IMR-90 (cell line): ENCODE measurements around the gene CPEB1. TPM values are rescaled to one million over a fixed set of nuclear protein-coding genes. Genes with fewer than 3 reads are reported as not detected.
A peak's percentile ranks its signal among the peaks of the same experiment; 100 is the strongest.

Experiments used
- ATAC-seq: fragments of 200-7000 bp; cut with Tn5 transposase; 2 replicates; pipeline ENCODE4 v1.9.1; 2020; ENCODE audit warnings: low read depth, mild to moderate bottlenecking, moderate library complexity
- BruUV-seq: library from RNA; stranded (reverse); fragments of 400-500 nt; replicated peaks from 2 replicates; lab custom pipeline; 2021; lab: Mats Ljungman, UMichigan
- CTCF ChIA-PET: fragments of 300-600 bp; formaldehyde crosslinking; extraction: SDS; loops from one replicate; lab custom pipeline; 2021; ENCODE audit warnings: antibody characterized with exemption; lab: Yijun Ruan, JAX
- POLR2A ChIA-PET: fragments of 300-600 bp; sonication (Branson Sonifier 250); formaldehyde crosslinking; loops from one replicate; lab custom pipeline; 2022; ENCODE audit warnings: antibody characterized with exemption; ENCODE audit not compliant: unreplicated experiment; lab: Charles Lee
- DNase-seq: peaks from one replicate; pipeline ENCODE4 v3.0.0; 2013
- H2AFZ ChIP-seq: replicated peaks from 2 replicates; pipeline ENCODE3; 2013; ENCODE audit warnings: low read length, mild to moderate bottlenecking; ENCODE audit not compliant: poor library complexity
- H2AK5ac ChIP-seq: 2 replicates; pipeline ENCODE4 v1.6.1; 2013; ENCODE audit warnings: low read depth, low read length, inconsistent platforms
- H2AK9ac ChIP-seq: replicated peaks from 2 replicates; pipeline ENCODE3; 2013; ENCODE audit warnings: mild to moderate bottlenecking, low read depth, low read length, moderate library complexity; ENCODE audit not compliant: poor library complexity
- H2BK120ac ChIP-seq: 2 replicates; pipeline ENCODE4 v1.6.1; 2013; ENCODE audit warnings: low read depth, low read length, inconsistent platforms
- H2BK15ac ChIP-seq: 3 replicates; pipeline ENCODE4 v1.6.1; 2013; ENCODE audit warnings: low read depth, low read length, inconsistent platforms
- H2BK20ac ChIP-seq: 2 replicates; pipeline ENCODE4 v1.6.1; 2013; ENCODE audit warnings: low read depth, mild to moderate bottlenecking, inconsistent platforms, low read length, moderate library complexity
- H2BK5ac ChIP-seq: 2 replicates; pipeline ENCODE4 v1.6.1; 2013; ENCODE audit warnings: mild to moderate bottlenecking, low read depth, low read length, inconsistent platforms; ENCODE audit not compliant: poor library complexity, severe bottlenecking
- H3K14ac ChIP-seq: replicated peaks from 2 replicates; pipeline ENCODE4 v1.6.1; 2013; ENCODE audit warnings: low read depth, low read length, inconsistent platforms
- H3K18ac ChIP-seq: 2 replicates; pipeline ENCODE4 v1.6.1; 2013; ENCODE audit warnings: low read depth, low read length, control low read depth
- H3K23ac ChIP-seq: 2 replicates; pipeline ENCODE4 v1.6.1; 2013; ENCODE audit warnings: low read depth, low read length, inconsistent platforms
- H3K27ac ChIP-seq: 2 replicates; pipeline ENCODE4 v1.5.1; 2013; ENCODE audit warnings: mild to moderate bottlenecking, control low read depth, low read length; ENCODE audit not compliant: insufficient read depth
- H3K27me3 ChIP-seq: 2 replicates; pipeline ENCODE4 v1.6.1; 2013; ENCODE audit warnings: low read length; ENCODE audit not compliant: control insufficient read depth, insufficient read depth
- H3K36me3 ChIP-seq: 2 replicates; pipeline ENCODE4 v1.6.1; 2013; ENCODE audit warnings: low read length, mixed read lengths; ENCODE audit not compliant: control insufficient read depth, insufficient read depth
- H3K4ac ChIP-seq: 2 replicates; pipeline ENCODE4 v1.6.1; 2013; ENCODE audit warnings: low read depth, low read length, inconsistent platforms
- H3K4me1 ChIP-seq: 2 replicates; pipeline ENCODE4 v1.6.1; 2013; ENCODE audit warnings: low read length, mixed read lengths; ENCODE audit not compliant: control insufficient read depth, insufficient read depth
- H3K4me2 ChIP-seq: 2 replicates; pipeline ENCODE4 v1.6.1; 2013; ENCODE audit warnings: low read depth, mild to moderate bottlenecking, control low read depth, low read length, moderate library complexity
- H3K4me3 ChIP-seq: 2 replicates; pipeline ENCODE4 v1.5.1; 2013; ENCODE audit warnings: low read depth, mild to moderate bottlenecking, control low read depth, low read length, moderate library complexity; ENCODE audit not compliant: insufficient read depth
- H3K56ac ChIP-seq: 2 replicates; pipeline ENCODE4 v1.6.1; 2013; ENCODE audit warnings: low read length, inconsistent platforms; ENCODE audit not compliant: insufficient read depth; ENCODE audit errors: extremely low read depth
- H3K79me1 ChIP-seq, 2 experiments: 2 replicates each; pipeline ENCODE4 v1.6.1; 2013; ENCODE audit warnings: low read length in 2 of 2, inconsistent platforms in 1 of 2, low read depth in 1 of 2
- H3K9ac ChIP-seq: 2 replicates; pipeline ENCODE4 v1.6.1; 2013; ENCODE audit warnings: low read depth, low read length, control low read depth
- H3K9me1 ChIP-seq: 2 replicates; pipeline ENCODE4 v1.6.1; 2013; ENCODE audit warnings: low read length, inconsistent platforms; ENCODE audit not compliant: insufficient read depth
- H3K9me3 ChIP-seq: 2 replicates; pipeline ENCODE4 v1.6.1; 2013; ENCODE audit warnings: low read length; ENCODE audit not compliant: control insufficient read depth, insufficient read depth
- H4K20me1 ChIP-seq: 2 replicates; pipeline ENCODE4 v1.6.1; 2013; ENCODE audit warnings: low read length, inconsistent platforms; ENCODE audit not compliant: insufficient read depth
- H4K5ac ChIP-seq: 2 replicates; pipeline ENCODE4 v1.6.1; 2013; ENCODE audit warnings: mild to moderate bottlenecking, low read depth, low read length, control low read depth
- H4K8ac ChIP-seq, 2 experiments: 2 replicates each; pipeline ENCODE4 v1.6.1; 2013; ENCODE audit warnings: low read depth in 2 of 2, low read length in 2 of 2, control low read depth in 1 of 2, inconsistent platforms in 1 of 2
- H4K91ac ChIP-seq: 2 replicates; pipeline ENCODE4 v1.6.1; 2013; ENCODE audit warnings: low read depth, low read length, inconsistent platforms; ENCODE audit not compliant: insufficient read depth
- BHLHE40 ChIP-seq: fragments of 150-350 bp; IDR thresholded peaks from 2 replicates; pipeline ENCODE4 v1.6.1; 2016; ENCODE audit warnings: mild to moderate bottlenecking, low read depth, low read length
- MAFK ChIP-seq: IDR thresholded peaks from 2 replicates; pipeline ENCODE4 v1.6.1; 2012; ENCODE audit warnings: low read depth, low read length, improper control_type of control experiment
- RCOR1 ChIP-seq: IDR thresholded peaks from 2 replicates; pipeline ENCODE4 v1.6.1; 2012; ENCODE audit warnings: mild to moderate bottlenecking, low read length, improper control_type of control experiment; ENCODE audit not compliant: insufficient replicate concordance
- WGBS, 2 experiments: methylation state at CpG; one replicate each; pipeline versions ENCODE4 v1.1.5 to v1.1.7; 2013; ENCODE audit warnings: missing lambda C conversion rate in 2 of 2; ENCODE audit not compliant: insufficient read length in 1 of 2; ENCODE audit errors: extremely low coverage in 2 of 2; 5-methylcytosine and 5-hydroxymethylcytosine counted together
- dilution Hi-C: fragments of 300-500 bp; cut with HindIII; formaldehyde crosslinking; loops from one replicate; pipeline ENCODE4 v1.14.3; 2018; ENCODE audit warnings: low sequenced_read_pairs; ENCODE audit not compliant: unreplicated experiment
- in situ Hi-C: fragments of 300-500 bp; cut with MboI; formaldehyde crosslinking; loops from 3 replicates; pipeline ENCODE4 v1.14.3; 2019; ENCODE audit warnings: low sequenced_read_pairs, inconsistent platforms, mixed read lengths
- intact Hi-C: fragments of 100-400 bp; cut with micrococcal nuclease; formaldehyde crosslinking; loops from 2 replicates; pipeline ENCODE4 v1.10.0; 2022
- polyA plus RNA-seq, 3 experiments: library from polyadenylated mRNA; depleted of rRNA; stranded (reverse); fragments of >200 nt; gene quantifications; 2 replicates each; pipeline ENCODE4 v1.2.3, GENCODE V29; 2012; ENCODE audit warnings: low replicate concordance in 1 of 3
- total RNA-seq: library from RNA; depleted of rRNA; stranded (reverse); fragments of >200 nt; gene quantifications from 2 replicates; pipeline ENCODE4 v1.2.3, GENCODE V29; 2012

CPEB1 gene
- total and polyA plus RNA-seq, 2 of the 4 experiments (the other 2 are of a cell fraction), result 8.9 to 12.5 TPM

GRCh38 chr15:82566690-82567089, 80.5 kb downstream of the CPEB1 start:
- Histone ChIP-seq H3K9ac (no peak overlapping the region), H4K91ac (no peak overlapping the region), H3K14ac (no peak overlapping the region), H2BK20ac (no peak overlapping the region), H2BK5ac (no peak overlapping the region), H2BK120ac (no peak overlapping the region), H3K79me1 (peaks cover 0 to 7% of the 10 kb centered on the region in 2 experiments; a peak in 1 of 4 replicates), H2AK5ac (no peak overlapping the region), H4K20me1 (no peaks in the 10 kb centered on the region), H3K27me3 (no peaks in the 10 kb centered on the region), H3K23ac (no peak overlapping the region), H3K36me3 (no peaks in the 10 kb centered on the region), H3K4me3 (no peak overlapping the region), H3K56ac (no peak overlapping the region), H3K4me1 (peaks cover 9% of the 10 kb centered on the region), H2BK15ac (no peak overlapping the region), H3K9me3 (no peaks in the 10 kb centered on the region), H4K5ac (no peak overlapping the region), H2AK9ac (no peak overlapping the region), H3K27ac (no peak overlapping the region), H3K4me2 (no peak overlapping the region), H3K18ac (no peak overlapping the region), H4K8ac (no peak overlapping the region), H3K9me1 (peaks cover 4% of the 10 kb centered on the region; the same call in 1 of the 2 replicates), H2AFZ (no peak overlapping the region), H3K4ac (no peak overlapping the region)
- POLR2A ChIA-PET, result interaction anchor here (0.6 kb wide), 1 partner anchor 18 kb away, joined by 3 read pairs; no protein-coding TSS in a partner anchor
- ATAC-seq (peak; percentile 35), DNase-seq (peak; percentile 81)
- CTCF ChIA-PET, result no interaction called here
- intact Hi-C loops (no loop called here), in situ Hi-C loops (loop anchor here (10.0 kb wide), 1 partner anchor 438 kb away; no protein-coding TSS in a partner anchor), dilution Hi-C loops (no loop called here)
- no CpG with 5 or more reads among the region's 1 CpG for WGBS, 2 experiments
- TF ChIP-seq RCOR1, result peak; percentile 19
- TF ChIP-seq BHLHE40, result no peak
- 0 out of 2 replicates have a peak, but pooled peaks have one; percentile 22 for TF ChIP-seq MAFK
- BruUV-seq, result no TSS peak
